ENCODE measurements around the gene PKD1L1.

Gene PKD1L1

DNA sequence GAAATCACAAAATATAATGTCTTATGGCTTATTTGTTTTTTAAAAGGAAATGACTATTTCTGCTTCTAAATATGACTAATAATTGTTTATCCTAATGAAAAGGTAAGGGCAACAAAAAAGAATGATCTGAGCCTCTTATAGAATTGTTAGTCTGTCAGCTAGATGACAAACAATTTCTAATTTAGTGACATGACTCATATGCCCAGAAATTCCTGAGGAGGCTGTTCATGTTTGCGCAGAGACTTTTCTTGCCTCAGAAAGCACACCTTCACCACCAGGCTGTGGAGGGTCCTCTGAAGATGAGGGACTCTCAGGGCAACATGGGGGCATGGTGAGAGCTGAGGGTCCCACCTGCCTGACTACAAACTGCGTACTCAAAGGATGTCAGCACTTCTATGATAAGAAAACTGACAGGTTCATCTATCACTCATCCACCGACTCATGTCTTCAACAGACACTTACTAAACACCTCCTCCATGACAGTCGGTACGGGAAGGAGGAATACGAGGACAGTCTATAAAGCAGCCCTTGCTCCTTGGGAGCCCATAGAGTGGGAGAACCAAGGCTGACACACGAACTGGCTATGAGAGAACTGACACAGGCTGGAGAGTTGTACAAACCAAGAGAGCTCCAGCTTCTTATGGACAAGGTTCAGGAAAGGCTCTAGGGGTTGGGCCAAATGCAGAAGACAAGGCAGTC is 102.0 kb downstream of the PKD1L1 start:
- ATAC-seq = no peak
- H3K9me3 Mint-ChIP-seq = no peaks in the 10 kb centered on the region
- no peak overlapping the region for H3K4me3 Mint-ChIP-seq
- DNase-seq (ENCODE audit: low spot score in 2 of 2) = no peak
- peaks cover 4% of the 10 kb centered on the region for H3K36me3 Mint-ChIP-seq
- H3K27ac Mint-ChIP-seq = no peak overlapping the region
- H3K4me1 Mint-ChIP-seq = no peaks in the 10 kb centered on the region

DNA sequence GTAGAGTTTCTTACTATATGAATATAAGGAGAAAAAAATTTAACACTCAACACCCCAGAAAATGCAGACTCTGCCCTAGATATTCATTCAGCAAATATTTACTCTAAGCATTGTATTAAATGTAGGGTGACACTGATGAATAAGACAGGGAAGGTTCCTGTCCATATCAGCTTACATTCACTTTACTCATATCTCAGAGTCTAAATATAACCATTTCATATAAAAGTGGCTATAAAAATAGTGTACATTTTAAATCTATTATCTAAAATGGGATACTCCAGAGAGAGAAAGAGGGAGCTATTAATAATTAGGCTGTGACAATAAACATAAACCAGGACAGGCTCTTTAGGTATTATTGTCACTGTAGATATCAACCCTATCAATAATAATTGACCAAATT is 104.0 kb downstream of the PKD1L1 start:
- Mint-ChIP-seq H3K4me3 (no peak overlapping the region), H3K27ac (no peak overlapping the region), H3K36me3 (no peaks in the 10 kb centered on the region), H3K4me1 (no peaks in the 10 kb centered on the region), H3K9me3 (no peaks in the 10 kb centered on the region)
- ATAC-seq = no peak
- DNase-seq (ENCODE audit: low spot score in 2 of 2) = no peak

- H3K4me1 Mint-ChIP-seq = no peaks in the 10 kb centered on the region
- H3K36me3 Mint-ChIP-seq = no peaks in the 10 kb centered on the region
- ATAC-seq (no peak), DNase-seq (ENCODE audit: low spot score in 2 of 2) (no peak)
- H3K4me3 Mint-ChIP-seq = no peak overlapping the region
- no peak overlapping the region for H3K27ac Mint-ChIP-seq
- no peaks in the 10 kb centered on the region for H3K9me3 Mint-ChIP-seq
Measured at GRCh38 chr7:47843291-47843690, 105.0 kb downstream of the PKD1L1 start.

- H3K4me3 Mint-ChIP-seq = no peak overlapping the region
- no peak overlapping the region for H3K27ac Mint-ChIP-seq
- no peaks in the 10 kb centered on the region for H3K36me3 Mint-ChIP-seq
- no peak for DNase-seq (ENCODE audit: low spot score in 2 of 2)
- H3K4me1 Mint-ChIP-seq = no peaks in the 10 kb centered on the region
- no peaks in the 10 kb centered on the region for H3K9me3 Mint-ChIP-seq
- ATAC-seq = peak; percentile 31
Measured at GRCh38 chr7:47839381-47839780, 108.9 kb downstream of the PKD1L1 start.

DNA sequence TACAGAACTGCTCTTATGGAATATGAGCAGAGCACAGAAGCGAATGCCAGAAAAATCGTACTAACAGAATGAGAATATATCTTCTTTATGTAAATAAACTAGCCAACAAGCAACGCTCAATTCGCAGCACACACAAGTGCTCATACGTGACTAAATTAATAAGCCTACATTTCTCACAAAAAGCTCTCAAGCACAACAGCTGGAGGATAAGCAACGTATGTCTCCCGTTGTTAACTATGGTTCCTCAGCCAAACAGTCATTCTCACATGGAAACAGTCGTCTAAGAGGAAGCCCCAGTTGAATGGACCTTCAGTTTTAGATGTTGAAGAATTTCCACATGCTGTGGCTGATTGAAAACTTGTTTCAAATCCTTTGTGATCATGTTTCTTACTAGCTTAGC is 110.4 kb downstream of the PKD1L1 start:
- DNase-seq (ENCODE audit: low spot score in 2 of 2) (no peak), ATAC-seq (no peak)
- H3K9me3 Mint-ChIP-seq = no peaks in the 10 kb centered on the region
- H3K27ac Mint-ChIP-seq = no peak overlapping the region
- H3K4me3 Mint-ChIP-seq = no peak overlapping the region
- H3K4me1 Mint-ChIP-seq = no peaks in the 10 kb centered on the region
- H3K36me3 Mint-ChIP-seq = no peaks in the 10 kb centered on the region

- H3K4me3 Mint-ChIP-seq = no peak overlapping the region
- ATAC-seq (no peak), DNase-seq (ENCODE audit: low spot score in 2 of 2) (no peak)
- no peaks in the 10 kb centered on the region for H3K9me3 Mint-ChIP-seq
- no peaks in the 10 kb centered on the region for H3K4me1 Mint-ChIP-seq
- no peaks in the 10 kb centered on the region for H3K36me3 Mint-ChIP-seq
- no peak overlapping the region for H3K27ac Mint-ChIP-seq
Measured at GRCh38 chr7:47836503-47837202, 111.6 kb downstream of the PKD1L1 start.

DNA sequence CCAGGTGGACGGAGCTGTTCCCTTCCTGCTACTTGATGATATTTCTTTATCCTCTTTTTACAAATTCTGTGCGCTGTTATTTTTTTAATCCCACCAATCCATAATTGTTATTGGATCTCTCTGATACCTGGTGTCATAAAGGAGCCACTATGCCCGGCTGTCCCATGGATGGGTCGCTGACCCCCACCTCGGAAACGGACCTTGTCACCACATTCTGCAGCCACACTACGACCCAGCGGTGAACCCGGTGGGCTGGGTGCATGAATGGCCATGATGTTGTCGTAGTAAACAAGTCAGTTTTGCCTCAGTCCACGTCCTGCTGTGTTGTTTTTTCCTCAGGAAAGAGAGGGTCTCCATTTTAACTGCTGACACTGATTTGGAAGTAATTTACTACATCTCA is 112.2 kb downstream of the PKD1L1 start:
- H3K27ac Mint-ChIP-seq = no peak overlapping the region

GRCh38 chr7:47833211-47833610 is 115.1 kb downstream of the PKD1L1 start:
- Mint-ChIP-seq H3K36me3 (no peaks in the 10 kb centered on the region), H3K27ac (no peak overlapping the region), H3K4me1 (no peaks in the 10 kb centered on the region), H3K4me3 (no peak overlapping the region), H3K9me3 (no peaks in the 10 kb centered on the region)
- ATAC-seq (no peak), DNase-seq (ENCODE audit: low spot score in 2 of 2) (no peak)

More for the DNA sequence above, 112.2 kb downstream of the PKD1L1 start:
- H3K36me3 Mint-ChIP-seq = no peaks in the 10 kb centered on the region
- ATAC-seq (no peak), DNase-seq (ENCODE audit: low spot score in 2 of 2) (no peak)
- H3K9me3 Mint-ChIP-seq = no peaks in the 10 kb centered on the region
- H3K4me1 Mint-ChIP-seq = no peaks in the 10 kb centered on the region
- no peak overlapping the region for H3K4me3 Mint-ChIP-seq

DNA sequence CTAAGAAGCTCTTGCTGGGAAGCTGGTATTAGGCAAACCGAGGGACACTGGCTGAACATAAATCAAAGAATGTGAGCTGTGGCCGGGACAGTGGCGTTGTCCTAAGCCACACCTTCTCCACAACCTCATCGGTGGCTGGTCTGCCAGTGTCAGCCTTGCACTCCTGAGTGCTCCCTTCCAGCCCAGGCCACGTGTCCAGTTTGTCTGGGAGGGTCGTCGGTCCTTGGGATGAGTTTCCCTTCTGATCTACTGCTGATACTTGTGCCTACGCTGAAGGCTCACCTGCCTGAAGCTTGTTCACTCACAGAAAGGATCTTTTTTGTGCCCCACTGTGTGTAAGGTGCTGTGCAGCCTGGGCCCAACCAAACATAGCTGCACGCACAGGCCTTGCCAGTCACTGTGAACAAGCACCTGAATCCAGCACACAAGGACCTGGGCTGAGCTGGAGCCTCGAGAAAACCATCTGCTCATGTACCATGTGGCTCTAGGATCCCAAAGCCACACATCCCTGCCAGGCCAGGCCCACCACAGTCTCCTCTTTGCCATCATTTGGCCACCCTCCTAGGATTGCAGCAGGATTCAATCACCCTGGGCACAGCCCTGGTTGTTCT is 116.1 kb downstream of the PKD1L1 start:
- ATAC-seq (no peak), DNase-seq (ENCODE audit: low spot score in 2 of 2) (no peak)
- Mint-ChIP-seq H3K4me3 (no peak overlapping the region), H3K9me3 (no peaks in the 10 kb centered on the region), H3K4me1 (no peaks in the 10 kb centered on the region), H3K27ac (no peak overlapping the region), H3K36me3 (no peaks in the 10 kb centered on the region)

- Mint-ChIP-seq H3K27ac (no peak overlapping the region), H3K4me3 (no peak overlapping the region), H3K9me3 (no peaks in the 10 kb centered on the region), H3K4me1 (no peaks in the 10 kb centered on the region), H3K36me3 (no peaks in the 10 kb centered on the region)
- ATAC-seq = no peak
- no peak for DNase-seq (ENCODE audit: low spot score in 2 of 2)
Measured at GRCh38 chr7:47830015-47830414, 118.3 kb downstream of the PKD1L1 start.

- Mint-ChIP-seq H3K27ac (peak overlapping the region; percentile 7), H3K9me3 (no peaks in the 10 kb centered on the region), H3K36me3 (no peaks in the 10 kb centered on the region), H3K4me3 (no peak overlapping the region), H3K4me1 (no peaks in the 10 kb centered on the region)
- DNase-seq (ENCODE audit: low spot score in 2 of 2) (no peak), ATAC-seq (no peak)
Measured at GRCh38 chr7:47827871-47828270, 120.4 kb downstream of the PKD1L1 start.

- no peak overlapping the region for H3K27ac Mint-ChIP-seq
- no peaks in the 10 kb centered on the region for H3K4me1 Mint-ChIP-seq
- H3K4me3 Mint-ChIP-seq = no peak overlapping the region
- H3K36me3 Mint-ChIP-seq = no peaks in the 10 kb centered on the region
- H3K9me3 Mint-ChIP-seq = no peaks in the 10 kb centered on the region
- DNase-seq (ENCODE audit: low spot score in 2 of 2) (no peak), ATAC-seq (no peak)
Measured at GRCh38 chr7:47827351-47827756, 120.9 kb downstream of the PKD1L1 start.

- Mint-ChIP-seq H3K4me3 (no peak overlapping the region), H3K36me3 (no peaks in the 10 kb centered on the region), H3K4me1 (no peaks in the 10 kb centered on the region), H3K27ac (no peak overlapping the region), H3K9me3 (no peaks in the 10 kb centered on the region)
- ATAC-seq = no peak
- DNase-seq (ENCODE audit: low spot score in 2 of 2) = no peak
Measured at GRCh38 chr7:47826754-47827153, 121.5 kb downstream of the PKD1L1 start.

DNA sequence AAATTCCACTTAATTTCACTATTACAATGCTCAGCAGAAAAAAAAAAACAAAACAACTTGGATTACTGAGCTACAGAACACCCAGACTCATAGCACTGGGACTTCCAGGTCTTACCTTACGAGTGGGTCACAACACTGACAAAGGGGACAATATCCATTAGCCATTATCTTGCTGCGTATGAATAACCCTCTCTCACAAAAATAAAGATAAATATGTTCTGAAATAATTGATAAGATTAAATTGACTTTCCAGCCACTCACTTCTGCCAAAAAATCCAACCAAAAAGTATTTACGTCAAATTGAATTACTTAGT is 128.7 kb downstream of the PKD1L1 start:
- H3K36me3 Mint-ChIP-seq = no peaks in the 10 kb centered on the region
- H3K27ac Mint-ChIP-seq = no peak overlapping the region
- no peak overlapping the region for H3K4me3 Mint-ChIP-seq
- ATAC-seq (no peak), DNase-seq (ENCODE audit: low spot score in 2 of 2) (no peak)
- H3K9me3 Mint-ChIP-seq = no peaks in the 10 kb centered on the region
- no peaks in the 10 kb centered on the region for H3K4me1 Mint-ChIP-seq

GRCh38 chr7:47818796-47819606 is 129.3 kb downstream of the PKD1L1 start:
- Mint-ChIP-seq H3K4me1 (no peaks in the 10 kb centered on the region), H3K9me3 (no peaks in the 10 kb centered on the region), H3K4me3 (no peak overlapping the region), H3K27ac (no peak overlapping the region), H3K36me3 (no peaks in the 10 kb centered on the region)
- ATAC-seq (no peak), DNase-seq (ENCODE audit: low spot score in 2 of 2) (peak in 1 of 2 donors; percentile 59)
